ENCODE results near the gene GRID1. TPM values are rescaled to one million over a fixed set of nuclear protein-coding genes. Genes with fewer than 3 reads are reported as not detected.
"Not testable (repeated sequence)": the region's sequence is repeated elsewhere in the genome, so short reads cannot be mapped to it uniquely, and the experiment has no call there.

Gene GRID1
- total RNA-seq, 4 donors from 2014 or later: 0.40 to 1.9 (median 1.00) TPM

- Histone ChIP-seq H3K27me3 (no peaks in the 10 kb centered on the region), H3K27ac (no peak overlapping the region), H3K9me3 (no peaks in the 10 kb centered on the region), H3K4me3 (no peak overlapping the region), H3K4me1 (no peaks in the 10 kb centered on the region), H3K36me3 (no peaks in the 10 kb centered on the region)
- WGBS, 2 donors (ENCODE audit: low coverage in 1 of 2): 49 to 53% methylated on average over 5 of the region's 5 CpGs
- TF ChIP-seq, protein P1, sequence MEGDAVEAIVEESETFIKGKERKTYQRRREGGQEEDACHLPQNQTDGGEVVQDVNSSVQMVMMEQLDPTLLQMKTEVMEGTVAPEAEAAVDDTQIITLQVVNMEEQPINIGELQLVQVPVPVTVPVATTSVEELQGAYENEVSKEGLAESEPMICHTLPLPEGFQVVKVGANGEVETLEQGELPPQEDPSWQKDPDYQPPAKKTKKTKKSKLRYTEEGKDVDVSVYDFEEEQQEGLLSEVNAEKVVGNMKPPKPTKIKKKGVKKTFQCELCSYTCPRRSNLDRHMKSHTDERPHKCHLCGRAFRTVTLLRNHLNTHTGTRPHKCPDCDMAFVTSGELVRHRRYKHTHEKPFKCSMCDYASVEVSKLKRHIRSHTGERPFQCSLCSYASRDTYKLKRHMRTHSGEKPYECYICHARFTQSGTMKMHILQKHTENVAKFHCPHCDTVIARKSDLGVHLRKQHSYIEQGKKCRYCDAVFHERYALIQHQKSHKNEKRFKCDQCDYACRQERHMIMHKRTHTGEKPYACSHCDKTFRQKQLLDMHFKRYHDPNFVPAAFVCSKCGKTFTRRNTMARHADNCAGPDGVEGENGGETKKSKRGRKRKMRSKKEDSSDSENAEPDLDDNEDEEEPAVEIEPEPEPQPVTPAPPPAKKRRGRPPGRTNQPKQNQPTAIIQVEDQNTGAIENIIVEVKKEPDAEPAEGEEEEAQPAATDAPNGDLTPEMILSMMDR (IDR thresholded peaks at IDR 0.05): no peak
- TF ChIP-seq POLR2AphosphoS5 (IDR thresholded peaks at IDR 0.05) (no peak), POLR2A (IDR thresholded peaks at IDR 0.05) (no peak), EP300 (IDR thresholded peaks at IDR 0.05; ENCODE audit: low read depth) (no peak)
- DNase-seq: no peak
- in situ Hi-C loops (cut with MboI; ENCODE audit: low pct_ligation_motif_present in 1 of 4, low pct_unique_long_range_greater_than_20kb in 1 of 4, low sequenced_read_pairs in 3 of 4): loop anchor here in 1 of 4 donors (25.0 kb wide), 1 partner anchor 264 kb away; the partner anchor contains the start of gene GRID1
- intact Hi-C loops (cut with DNase I; ENCODE audit: low total_unique reads): no loop called here
These were observed 268.3 kb downstream of the GRID1 start for GRCh38 chr10:86098187-86098881.

DNA sequence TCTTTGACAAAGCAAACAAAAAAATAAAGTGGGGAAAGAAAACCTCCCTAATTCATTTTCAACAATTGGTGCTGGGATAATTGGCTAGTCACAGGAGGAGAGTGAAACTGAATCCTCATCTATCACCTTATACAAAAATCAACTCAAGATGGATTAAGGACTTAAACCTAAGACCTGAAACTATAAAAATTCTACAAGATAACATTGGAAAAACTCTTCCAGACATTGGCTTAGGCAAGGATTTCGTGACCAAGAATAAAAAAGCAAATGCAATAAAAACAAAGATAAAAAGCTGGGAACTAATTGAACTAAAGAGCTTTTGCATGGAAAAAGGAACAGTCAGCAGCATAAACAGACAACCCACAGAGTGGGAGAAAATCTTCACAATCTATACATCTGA lies 271.5 kb downstream of the GRID1 start:
- DNase-seq; H3K27ac ChIP-seq; H3K4me3 ChIP-seq; H3K9me3 ChIP-seq; H3K4me1 ChIP-seq; H3K36me3 ChIP-seq; intact Hi-C loops (cut with DNase I; ENCODE audit: low total_unique reads); H3K27me3 ChIP-seq: not testable (repeated sequence)
- in situ Hi-C loops (cut with MboI; ENCODE audit: low pct_ligation_motif_present in 1 of 4, low pct_unique_long_range_greater_than_20kb in 1 of 4, low sequenced_read_pairs in 3 of 4): loop anchor here in 1 of 4 donors (25.0 kb wide), 1 partner anchor 267 kb away; the partner anchor contains the start of gene GRID1
- WGBS, 2 donors (ENCODE audit: low coverage in 1 of 2): 33 to 41% methylated on average over 1 of the region's 1 CpG

DNA sequence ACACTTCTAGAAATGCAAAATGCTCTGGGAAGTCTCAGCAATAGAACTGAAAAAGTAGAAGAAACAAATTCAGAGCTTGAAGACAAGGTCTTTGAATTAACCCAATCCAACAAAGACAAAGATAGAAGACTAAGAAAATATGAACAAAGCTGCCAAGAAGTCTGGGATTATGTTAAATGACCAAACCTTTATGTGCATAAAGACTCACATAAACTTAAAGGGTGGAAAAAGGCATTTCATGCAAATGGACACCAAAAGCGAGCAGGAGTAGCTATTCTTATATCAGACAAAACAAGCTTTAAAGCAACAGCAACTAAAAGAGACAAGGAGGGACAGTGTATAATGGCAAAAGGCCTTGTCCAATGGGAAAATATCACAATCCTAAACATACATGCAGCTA lies 274.3 kb downstream of the GRID1 start:
- H3K27me3 ChIP-seq; H3K4me1 ChIP-seq; intact Hi-C loops (cut with DNase I; ENCODE audit: low total_unique reads); H3K4me3 ChIP-seq; H3K27ac ChIP-seq; DNase-seq; H3K36me3 ChIP-seq; H3K9me3 ChIP-seq: not testable (repeated sequence)
- 60 to 79% methylated on average over 1 of the region's 1 CpG for WGBS, 2 donors (ENCODE audit: low coverage in 1 of 2)
- in situ Hi-C loops (cut with MboI; ENCODE audit: low pct_ligation_motif_present in 1 of 4, low pct_unique_long_range_greater_than_20kb in 1 of 4, low sequenced_read_pairs in 3 of 4): loop anchor here in 1 of 4 donors (25.0 kb wide), 1 partner anchor 270 kb away; the partner anchor contains the start of gene GRID1

DNA sequence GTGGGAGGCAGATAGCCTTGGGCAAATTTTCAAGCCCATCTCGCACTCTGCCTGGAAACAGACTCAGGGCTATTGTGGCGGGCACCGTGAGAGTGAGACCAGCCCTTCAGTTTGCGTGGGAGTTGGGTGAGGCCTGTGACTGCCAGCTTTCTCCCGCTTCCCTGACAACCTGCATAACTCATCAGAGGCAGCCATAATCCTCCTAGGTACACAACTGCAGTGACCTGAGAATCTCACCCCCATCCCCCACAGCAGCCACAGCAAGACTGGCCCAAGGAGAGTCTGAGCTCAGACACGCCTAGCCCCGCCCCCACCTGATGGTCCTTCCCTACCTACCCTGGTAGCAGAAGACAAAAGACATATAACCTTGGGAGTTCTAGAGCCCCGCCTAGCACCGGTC lies 275.4 kb downstream of the GRID1 start:
- DNase-seq: no peak
- WGBS, 2 donors (ENCODE audit: low coverage in 1 of 2): 69% methylated on average over 8 of the region's 9 CpGs; no CpG with 5 or more reads in 1 of the 2 donors
- TF ChIP-seq, protein P1 (IDR thresholded peaks at IDR 0.05): no peak
- TF ChIP-seq POLR2AphosphoS5 (IDR thresholded peaks at IDR 0.05) (no peak), POLR2A (IDR thresholded peaks at IDR 0.05) (no peak), EP300 (IDR thresholded peaks at IDR 0.05; ENCODE audit: low read depth) (no peak)
- Histone ChIP-seq H3K36me3 (no peaks in the 10 kb centered on the region), H3K27ac (no peak overlapping the region), H3K4me3 (no peak overlapping the region), H3K4me1 (no peaks in the 10 kb centered on the region), H3K9me3 (no peaks in the 10 kb centered on the region), H3K27me3 (no peaks in the 10 kb centered on the region)
- in situ Hi-C loops (cut with MboI; ENCODE audit: low pct_ligation_motif_present in 1 of 4, low pct_unique_long_range_greater_than_20kb in 1 of 4, low sequenced_read_pairs in 3 of 4): loop anchor here in 1 of 4 donors (25.0 kb wide), 1 partner anchor 271 kb away; the partner anchor contains the start of gene GRID1
- intact Hi-C loops (cut with DNase I; ENCODE audit: low total_unique reads): no loop called here

GRCh38 chr10:86090807-86091206 lies 275.8 kb downstream of the GRID1 start:
- TF ChIP-seq, protein P1 (IDR thresholded peaks at IDR 0.05): no peak
- TF ChIP-seq POLR2A (IDR thresholded peaks at IDR 0.05) (no peak), EP300 (IDR thresholded peaks at IDR 0.05; ENCODE audit: low read depth) (no peak), POLR2AphosphoS5 (IDR thresholded peaks at IDR 0.05) (no peak)
- Histone ChIP-seq H3K27ac (no peak overlapping the region), H3K4me3 (no peak overlapping the region), H3K4me1 (no peaks in the 10 kb centered on the region), H3K27me3 (no peaks in the 10 kb centered on the region), H3K36me3 (no peaks in the 10 kb centered on the region), H3K9me3 (no peaks in the 10 kb centered on the region)
- intact Hi-C loops (cut with DNase I; ENCODE audit: low total_unique reads): no loop called here
- in situ Hi-C loops (cut with MboI; ENCODE audit: low pct_ligation_motif_present in 1 of 4, low pct_unique_long_range_greater_than_20kb in 1 of 4, low sequenced_read_pairs in 3 of 4): loop anchor here in 1 of 4 donors (25.0 kb wide), 1 partner anchor 271 kb away; the partner anchor contains the start of gene GRID1
- DNase-seq: no peak
- 84% methylated on average over 3 of the region's 3 CpGs; no CpG with 5 or more reads in 1 of the 2 donors for WGBS, 2 donors (ENCODE audit: low coverage in 1 of 2)
